Naive thymus-derived CD8-positive, alpha-beta T cell (primary cell): ENCODE data around the gene MED13L. TPM values are rescaled to one million over a fixed set of nuclear protein-coding genes. Genes with fewer than 3 reads are reported as not detected.

Experiments used
- ATAC-seq, 2 donors: fragments of 150-1000 bp; cut with Tn5 transposase in 1 of 2; sonication (Bioruptor Pico), chemical (Tn5 transposase) in 1 of 2; 1 replicate in 1 of 2; 2 replicates in 1 of 2; pipeline ENCODE4 v1.10.0; 2021; ENCODE audit warnings: mild to moderate bottlenecking in 2 of 2, moderate library complexity in 2 of 2
- POLR2A ChIA-PET: fragments of 350-600 bp; sonication (Branson Sonifier 250); formaldehyde crosslinking; loops from one replicate; lab custom pipeline; 2021; ENCODE audit warnings: antibody characterized with exemption; lab: Charles Lee
- DNase-seq, 10 donors: peaks; one replicate each; pipeline versions ENCODE4 v3.0.0 to v3.0.0-alpha.2; 2020 to 2022
- H3K27ac Mint-ChIP-seq, 10 donors: one replicate each; pipeline ENCODE4 v1.8.0; 2020 to 2022; ENCODE audit warnings: mild to moderate bottlenecking in 10 of 10, mixed read lengths in 10 of 10, moderate library complexity in 4 of 10, inconsistent platforms in 1 of 10
- H3K27me3 Mint-ChIP-seq, 5 donors: one replicate each; pipeline ENCODE4 v1.8.0; 2021 to 2022; ENCODE audit warnings: mixed read lengths in 5 of 5
- H3K36me3 Mint-ChIP-seq, 3 donors: one replicate each; pipeline ENCODE4 v1.8.0; 2020 to 2022; ENCODE audit warnings: mixed read lengths in 3 of 3, mild to moderate bottlenecking in 2 of 3, inconsistent platforms in 1 of 3
- H3K4me1 Mint-ChIP-seq, 4 donors: one replicate each; pipeline ENCODE4 v1.8.0; 2021 to 2022; ENCODE audit warnings: mixed read lengths in 4 of 4
- H3K4me3 Mint-ChIP-seq, 10 donors: one replicate each; pipeline ENCODE4 v1.8.0; 2020 to 2022; ENCODE audit warnings: mild to moderate bottlenecking in 10 of 10, mixed read lengths in 10 of 10, moderate library complexity in 6 of 10, inconsistent platforms in 1 of 10
- H3K9me3 Mint-ChIP-seq, 9 donors: one replicate each; pipeline ENCODE4 v1.8.0; 2020 to 2022; ENCODE audit warnings: mixed read lengths in 9 of 9, mild to moderate bottlenecking in 3 of 9, inconsistent platforms in 1 of 9, moderate library complexity in 1 of 9
- polyA plus RNA-seq, 3 donors: library from polyadenylated mRNA; unstranded; fragments of 300-500 nt; fragmentation: Illumina TruSeq; gene quantifications; one replicate each; pipeline ENCODE4 v1.2.3, GENCODE V29; 2021
- total RNA-seq, 8 experiments: library from RNA in 2 of 8; stranded (reverse) in 2 of 8; gene quantifications; one replicate each; pipeline ENCODE4 v1.2.3 and lab custom pipeline; 2021 to 2026

The MED13L gene
- total and polyA plus RNA-seq, 5 experiments from 2014 or later, result 5.1 to 164 (median 6.7) TPM

GRCh38 chr12:115934877-115935276, 342.6 kb downstream of the MED13L start:
- no peak for DNase-seq

GRCh38 chr12:115934046-115934445, 343.4 kb downstream of the MED13L start:
- no peak overlapping the region for H3K4me3 Mint-ChIP-seq
- POLR2A ChIA-PET, result no interaction called here
- H3K27ac Mint-ChIP-seq, result no peak overlapping the region
- H3K36me3 Mint-ChIP-seq, result peaks cover 0 to 3% (median 2%) of the 10 kb centered on the region in 3 donors
- H3K9me3 Mint-ChIP-seq, result peaks cover under 1 to 6% (median 5%) of the 10 kb centered on the region in 9 donors
- peaks cover 4 to 9% (median 8%) of the 10 kb centered on the region in 5 donors for H3K27me3 Mint-ChIP-seq
- ATAC-seq (no peak), DNase-seq (no peak)
- H3K4me1 Mint-ChIP-seq, result no peaks in the 10 kb centered on the region

More at GRCh38 chr12:115934877-115935276, 342.6 kb downstream of the MED13L start:
- Mint-ChIP-seq H3K27ac (no peak overlapping the region), H3K4me3 (no peak overlapping the region), H3K9me3 (peaks cover 3 to 11% (median 8%) of the 10 kb centered on the region in 9 donors), H3K4me1 (no peaks in the 10 kb centered on the region), H3K36me3 (peaks cover 0 to 7% (median 2%) of the 10 kb centered on the region in 3 donors), H3K27me3 (peaks cover 4 to 12% (median 10%) of the 10 kb centered on the region in 5 donors)
- POLR2A ChIA-PET, result no interaction called here
- no peak for ATAC-seq

- POLR2A ChIA-PET, result interaction anchor here (0.7 kb wide), 1 partner anchor 14 kb away, joined by 4 read pairs; no protein-coding TSS in a partner anchor
- ATAC-seq, result peak in 1 of 2 donors; percentile 18
- DNase-seq, result no peak
- Mint-ChIP-seq H3K27ac (peak overlapping the region in 1 of 10 donors; percentile 16), H3K27me3 (peaks cover 4 to 11% (median 8%) of the 10 kb centered on the region in 5 donors), H3K9me3 (no peaks in the 10 kb centered on the region), H3K36me3 (no peaks in the 10 kb centered on the region), H3K4me3 (no peak overlapping the region), H3K4me1 (no peaks in the 10 kb centered on the region)
These were observed 345.4 kb downstream of the MED13L start for GRCh38 chr12:115932066-115932465.

- no peaks in the 10 kb centered on the region for H3K9me3 Mint-ChIP-seq
- H3K4me3 Mint-ChIP-seq, result no peak overlapping the region
- H3K4me1 Mint-ChIP-seq, result no peaks in the 10 kb centered on the region
- H3K36me3 Mint-ChIP-seq, result no peaks in the 10 kb centered on the region
- H3K27ac Mint-ChIP-seq, result no peak overlapping the region
- ATAC-seq (no peak), DNase-seq (no peak)
- H3K27me3 Mint-ChIP-seq, result peaks cover 6 to 22% (median 15%) of the 10 kb centered on the region in 5 donors
- POLR2A ChIA-PET, result no interaction called here
These were observed 347.2 kb downstream of the MED13L start for GRCh38 chr12:115930336-115930735.

- peaks cover 10 to 49% (median 27%) of the 10 kb centered on the region in 5 donors for H3K27me3 Mint-ChIP-seq
- POLR2A ChIA-PET, result no interaction called here
- peaks cover 0 to 16% (median 0%) of the 10 kb centered on the region in 3 donors for H3K36me3 Mint-ChIP-seq
- no peak overlapping the region for H3K4me3 Mint-ChIP-seq
- H3K27ac Mint-ChIP-seq, result peak overlapping the region in 1 of 10 donors; percentile 49
- peaks cover 0 to 26% (median 8%) of the 10 kb centered on the region in 9 donors for H3K9me3 Mint-ChIP-seq
- ATAC-seq, result no peak
- DNase-seq, result no peak
- H3K4me1 Mint-ChIP-seq, result peaks cover 0 to 2% (median 0%) of the 10 kb centered on the region in 4 donors
These were observed 351.3 kb downstream of the MED13L start for GRCh38 chr12:115926037-115926670.

GRCh38 chr12:115923851-115924250, 353.6 kb downstream of the MED13L start:
- Mint-ChIP-seq H3K9me3 (peaks cover 0 to 30% (median 8%) of the 10 kb centered on the region in 9 donors), H3K4me1 (peaks cover 0 to 2% (median 0%) of the 10 kb centered on the region in 4 donors), H3K36me3 (peaks cover 0 to 16% (median 0%) of the 10 kb centered on the region in 3 donors), H3K27me3 (peaks cover 17 to 51% (median 35%) of the 10 kb centered on the region in 5 donors), H3K4me3 (no peak overlapping the region), H3K27ac (peak overlapping the region in 1 of 10 donors; percentile 69)
- no peak for DNase-seq
- POLR2A ChIA-PET, result no interaction called here
- no peak for ATAC-seq

- H3K36me3 Mint-ChIP-seq, result peaks cover 0 to 16% (median 0%) of the 10 kb centered on the region in 3 donors
- DNase-seq (no peak), ATAC-seq (no peak)
- H3K4me1 Mint-ChIP-seq, result peaks cover 0 to 2% (median 0%) of the 10 kb centered on the region in 4 donors
- H3K9me3 Mint-ChIP-seq, result peaks cover 0 to 30% (median 8%) of the 10 kb centered on the region in 9 donors
- POLR2A ChIA-PET, result no interaction called here
- no peak overlapping the region for H3K27ac Mint-ChIP-seq
- peaks cover 20 to 59% (median 41%) of the 10 kb centered on the region in 5 donors for H3K27me3 Mint-ChIP-seq
- no peak overlapping the region for H3K4me3 Mint-ChIP-seq
These were observed 354.4 kb downstream of the MED13L start for GRCh38 chr12:115922952-115923564.

GRCh38 chr12:115920395-115921183, 356.9 kb downstream of the MED13L start:
- H3K4me1 Mint-ChIP-seq, result peaks cover 0 to 3% (median 2%) of the 10 kb centered on the region in 4 donors
- DNase-seq (no peak), ATAC-seq (no peak)
- POLR2A ChIA-PET, result no interaction called here
- peaks cover 0 to 30% (median 8%) of the 10 kb centered on the region in 9 donors for H3K9me3 Mint-ChIP-seq
- H3K4me3 Mint-ChIP-seq, result no peak overlapping the region
- no peak overlapping the region for H3K27ac Mint-ChIP-seq
- peaks cover 0 to 16% (median 0%) of the 10 kb centered on the region in 3 donors for H3K36me3 Mint-ChIP-seq
- peaks cover 30 to 72% (median 44%) of the 10 kb centered on the region in 5 donors for H3K27me3 Mint-ChIP-seq

GRCh38 chr12:115918763-115919162, 358.7 kb downstream of the MED13L start:
- Mint-ChIP-seq H3K27me3 (peaks cover 28 to 72% (median 44%) of the 10 kb centered on the region in 5 donors), H3K27ac (no peak overlapping the region), H3K9me3 (peaks cover 0 to 28% (median 8%) of the 10 kb centered on the region in 9 donors), H3K4me1 (peaks cover 0 to 3% (median 1%) of the 10 kb centered on the region in 4 donors), H3K4me3 (no peak overlapping the region), H3K36me3 (peaks cover 0 to 11% (median 0%) of the 10 kb centered on the region in 3 donors)
- POLR2A ChIA-PET, result no interaction called here
- ATAC-seq (no peak), DNase-seq (no peak)

GRCh38 chr12:115916910-115917668, 360.4 kb downstream of the MED13L start:
- Mint-ChIP-seq H3K4me3 (peak overlapping the region in 9 of 10 donors; percentile 11 to 67 (median 30)), H3K9me3 (peaks cover 0 to 12% (median 0%) of the 10 kb centered on the region in 9 donors), H3K4me1 (peaks cover 0 to 3% (median 1%) of the 10 kb centered on the region in 4 donors), H3K36me3 (peaks cover 0 to 3% (median 0%) of the 10 kb centered on the region in 3 donors), H3K27me3 (peaks cover 34 to 79% (median 50%) of the 10 kb centered on the region in 5 donors), H3K27ac (peak overlapping the region in 1 of 10 donors; percentile 48)
- POLR2A ChIA-PET, result no interaction called here
- peak; percentile 85 to 88 for ATAC-seq
- DNase-seq, result peak; percentile 47 to 79 (median 68)

- Mint-ChIP-seq H3K27me3 (peaks cover 27 to 65% (median 41%) of the 10 kb centered on the region in 5 donors), H3K4me1 (peaks cover 0 to 3% (median 1%) of the 10 kb centered on the region in 4 donors), H3K36me3 (no peaks in the 10 kb centered on the region), H3K27ac (no peak overlapping the region), H3K9me3 (no peaks in the 10 kb centered on the region), H3K4me3 (no peak overlapping the region)
- ATAC-seq, result no peak
- DNase-seq, result no peak
- POLR2A ChIA-PET, result no interaction called here
These were observed 363.4 kb downstream of the MED13L start for GRCh38 chr12:115914122-115914521.

GRCh38 chr12:115912440-115912839, 365.1 kb downstream of the MED13L start:
- Mint-ChIP-seq H3K4me3 (no peak overlapping the region), H3K27me3 (peaks cover 23 to 48% (median 38%) of the 10 kb centered on the region in 5 donors), H3K9me3 (no peaks in the 10 kb centered on the region), H3K27ac (no peak overlapping the region), H3K36me3 (no peaks in the 10 kb centered on the region), H3K4me1 (peaks cover 0 to 3% (median 1%) of the 10 kb centered on the region in 4 donors)
- DNase-seq, result no peak
- POLR2A ChIA-PET, result no interaction called here
- ATAC-seq, result no peak
